NCI-H1417 (cell line): ENCODE measurements around the gene ST8SIA5.

Source experiments
- DNase-seq, 3 experiments: peaks; one replicate each; lab custom pipeline; 2025; lab: John Stamatoyannopoulos, UW

Gene ST8SIA5

GRCh38 chr18:46668694-46669093 is 88.2 kb downstream of the ST8SIA5 start:
- no peak for DNase-seq

GRCh38 chr18:46668135-46668534 is 88.7 kb downstream of the ST8SIA5 start:
- DNase-seq: no peak

GRCh38 chr18:46663539-46663938 is 93.3 kb downstream of the ST8SIA5 start:
- DNase-seq: no peak

GRCh38 chr18:46660957-46661749 is 95.7 kb downstream of the ST8SIA5 start:
- peak in 1 of 3 experiments; percentile 53 for DNase-seq

GRCh38 chr18:46659484-46659883 is 97.4 kb downstream of the ST8SIA5 start:
- no peak for DNase-seq

- no peak for DNase-seq
Measured at GRCh38 chr18:46657115-46657955, 99.5 kb downstream of the ST8SIA5 start, which contains the start of gene LOXHD1. Gene LOXHD1, minus strand, starts transcription at chr18:46657220. Its CDS starts 187 bp downstream, at chr18:46657033.

- DNase-seq: no peak
Measured at GRCh38 chr18:46656326-46657114, 100.3 kb downstream of the ST8SIA5 start.

- DNase-seq: no peak
Measured at GRCh38 chr18:46652372-46652771, 104.5 kb downstream of the ST8SIA5 start.

- DNase-seq: no peak
Measured at GRCh38 chr18:46650681-46651080, 106.2 kb downstream of the ST8SIA5 start.

- no peak for DNase-seq
Measured at GRCh38 chr18:46649071-46649862, 107.6 kb downstream of the ST8SIA5 start.

- no peak for DNase-seq
Measured at GRCh38 chr18:46646468-46646867, 110.4 kb downstream of the ST8SIA5 start.

GRCh38 chr18:46642561-46642960 is 114.3 kb downstream of the ST8SIA5 start:
- DNase-seq: no peak

- DNase-seq: no peak
Measured at GRCh38 chr18:46641917-46642316, 114.9 kb downstream of the ST8SIA5 start.

GRCh38 chr18:46639386-46639785 is 117.5 kb downstream of the ST8SIA5 start:
- DNase-seq: no peak

GRCh38 chr18:46636040-46636630 is 120.7 kb downstream of the ST8SIA5 start:
- no peak for DNase-seq

- DNase-seq: no peak
Measured at GRCh38 chr18:46632401-46633071, 124.3 kb downstream of the ST8SIA5 start.

- DNase-seq: no peak
Measured at GRCh38 chr18:46630991-46631390, 125.9 kb downstream of the ST8SIA5 start.

GRCh38 chr18:46630160-46630559 is 126.7 kb downstream of the ST8SIA5 start:
- no peak for DNase-seq

GRCh38 chr18:46629361-46629760 is 127.5 kb downstream of the ST8SIA5 start:
- DNase-seq: no peak

- no peak for DNase-seq
Measured at GRCh38 chr18:46628206-46628605, 128.6 kb downstream of the ST8SIA5 start.
